Liver (tissue), 9 donors: Measurements from ENCODE around the gene HIGD1A. TPM values are rescaled to one million over a fixed set of nuclear protein-coding genes. Genes with fewer than 3 reads are reported as not detected.
"Not testable (repeated sequence)": the region's sequence is repeated elsewhere in the genome, so short reads cannot be mapped to it uniquely, and the experiment has no call there.

Source experiments
- DNase-seq: peaks from one replicate; pipeline ENCODE4 v3.0.0-alpha.2; 2017; ENCODE audit warnings: low spot score
- H3K27ac ChIP-seq, 2 donors: one replicate each; pipeline ENCODE4 v1.7.0; 2013; ENCODE audit warnings: inconsistent platforms in 2 of 2, low read length in 2 of 2, control low read depth in 1 of 2, low read depth in 1 of 2, mild to moderate bottlenecking in 1 of 2
- H3K27me3 ChIP-seq, 4 donors: one replicate each; pipeline versions ENCODE4 v1.6.1 to v1.7.0; 2013; ENCODE audit warnings: low read length in 3 of 4, inconsistent platforms in 1 of 4, mild to moderate bottlenecking in 1 of 4, moderate library complexity in 1 of 4; ENCODE audit not compliant: control insufficient read depth in 4 of 4, insufficient read depth in 4 of 4
- H3K36me3 ChIP-seq, 4 donors: one replicate each; pipeline versions ENCODE4 v1.6.1 to v1.7.0; 2013; ENCODE audit warnings: low read length in 3 of 4, mild to moderate bottlenecking in 3 of 4, low read depth in 1 of 4, moderate library complexity in 1 of 4; ENCODE audit not compliant: control insufficient read depth in 4 of 4, insufficient read depth in 3 of 4
- H3K4me1 ChIP-seq, 4 donors: one replicate each; pipeline versions ENCODE4 v1.6.1 to v1.7.0; 2013; ENCODE audit warnings: low read length in 3 of 4, mild to moderate bottlenecking in 3 of 4, moderate library complexity in 1 of 4; ENCODE audit not compliant: control insufficient read depth in 4 of 4, insufficient read depth in 4 of 4
- H3K4me3 ChIP-seq, 3 donors: one replicate each; pipeline versions ENCODE4 v1.6.1 to v1.7.0; 2013; ENCODE audit warnings: low read length in 3 of 3, control low read depth in 1 of 3, low read depth in 1 of 3, mild to moderate bottlenecking in 1 of 3
- H3K9ac ChIP-seq, 2 donors: one replicate each; pipeline ENCODE4 v1.7.0; 2013; ENCODE audit warnings: low read length in 2 of 2, mild to moderate bottlenecking in 2 of 2, moderate library complexity in 2 of 2, control low read depth in 1 of 2, low read depth in 1 of 2
- H3K9me3 ChIP-seq, 4 donors: one replicate each; pipeline versions ENCODE4 v1.6.1 to v1.7.0; 2013; ENCODE audit warnings: low read length in 3 of 4; ENCODE audit not compliant: control insufficient read depth in 4 of 4
- ATF3 ChIP-seq: IDR thresholded peaks from 2 replicates; pipeline ENCODE4 v1.6.1; 2016; ENCODE audit warnings: antibody characterized with exemption
- CTCF ChIP-seq: fragments of 150-350 bp; IDR thresholded peaks from 2 replicates; pipeline ENCODE4 v1.5.1; 2017; ENCODE audit warnings: improper control_type of control experiment, low read depth, low read length; ENCODE audit not compliant: missing input control
- FOXA1 ChIP-seq: IDR thresholded peaks from 2 replicates; pipeline ENCODE4 v1.6.1; 2016; ENCODE audit warnings: antibody characterized with exemption
- GABPA ChIP-seq, 2 donors: IDR thresholded peaks in 1 of 2; conservative IDR thresholded peaks in 1 of 2; 2 replicates each; pipeline ENCODE4 v1.6.1; 2016; ENCODE audit warnings: antibody characterized with exemption in 2 of 2, mild to moderate bottlenecking in 1 of 2, moderate library complexity in 1 of 2
- HNF4G ChIP-seq: IDR thresholded peaks from 2 replicates; pipeline ENCODE4 v1.6.1; 2016; ENCODE audit warnings: antibody characterized with exemption
- JUND ChIP-seq, 2 donors: IDR thresholded peaks; 2 replicates each; pipeline ENCODE4 v1.6.1; 2016; ENCODE audit warnings: antibody characterized with exemption in 2 of 2
- MAX ChIP-seq: IDR thresholded peaks from 2 replicates; pipeline ENCODE4 v1.6.1; 2016; ENCODE audit warnings: antibody characterized with exemption
- NR2F2 ChIP-seq: IDR thresholded peaks from 2 replicates; pipeline ENCODE4 v1.6.1; 2016; ENCODE audit warnings: antibody characterized with exemption
- REST ChIP-seq: IDR thresholded peaks from 2 replicates; pipeline ENCODE4 v1.6.1; 2016; ENCODE audit warnings: antibody characterized with exemption, mild to moderate bottlenecking
- SP1 ChIP-seq: IDR thresholded peaks from 2 replicates; pipeline ENCODE4 v1.6.1; 2018; ENCODE audit warnings: antibody characterized with exemption, mild to moderate bottlenecking
- TAF1 ChIP-seq: conservative IDR thresholded peaks from 2 replicates; pipeline ENCODE4 v1.6.1; 2016; ENCODE audit warnings: antibody characterized with exemption, mild to moderate bottlenecking
- ZBTB33 ChIP-seq: IDR thresholded peaks from 2 replicates; pipeline ENCODE4 v1.6.1; 2016; ENCODE audit warnings: antibody characterized with exemption
- WGBS: extraction: QIAGEN DNeasy Blood & Tissue Kit; methylation state at CpG from one replicate; pipeline ENCODE4 v1.1.7; 2013; 5-methylcytosine and 5-hydroxymethylcytosine counted together
- polyA plus RNA-seq, 2 donors: library from polyadenylated mRNA; stranded (reverse) in 1 of 2; unstranded in 1 of 2; fragments of 200-250 nt in 1 of 2; fragments of >200 nt in 1 of 2; fragmentation: Nextera tagmentation in 1 of 2; extraction: Ambion mirVana in 1 of 2; gene quantifications; one replicate each; pipeline versions ENCODE4 v1.2.1 to v1.2.3, GENCODE V29; 2013 to 2015
- total RNA-seq, 2 donors: library from RNA; depleted of rRNA; stranded (reverse); fragments of >200 nt; gene quantifications; one replicate each; pipeline ENCODE4 v1.2.3, GENCODE V29; 2014
- donor health status: healthy.
- donor health status: healthy.
- donor health status: healthy.
- donor health status: healthy.
- donor health status: healthy.

HIGD1A gene
- total and polyA plus RNA-seq, 4 donors: 117 to 256 (median 245) TPM

GRCh38 chr3:42814914-42815507 lies 10.7 kb upstream of the HIGD1A start:
- no peak overlapping the region for H3K27ac ChIP-seq

GRCh38 chr3:42814246-42814645 lies 10.0 kb upstream of the HIGD1A start:
- no peak overlapping the region for H3K27ac ChIP-seq

More at GRCh38 chr3:42814914-42815507, 10.7 kb upstream of the HIGD1A start:
- Histone ChIP-seq H3K9me3 (no peaks in the 10 kb centered on the region), H3K9ac (no peak overlapping the region), H3K27me3 (no peaks in the 10 kb centered on the region), H3K36me3 (no peaks in the 10 kb centered on the region), H3K4me3 (no peak overlapping the region), H3K4me1 (peaks cover 1 to 8% (median 4%) of the 10 kb centered on the region in 4 donors)
- WGBS: 34% methylated on average over 2 of the region's 2 CpGs
- TF ChIP-seq SP1 (no peak), MAX (no peak), HNF4G (no peak), FOXA1 (no peak), CTCF (no peak), ATF3 (no peak), TAF1 (no peak), NR2F2 (no peak), JUND (IDR thresholded peaks at IDR 0.05) (no peak), ZBTB33 (no peak), GABPA (IDR thresholded peaks at IDR 0.05 in 1 of 2, conservative IDR thresholded peaks at IDR 0.05 in 1 of 2) (no peak)
- peak; percentile 87 for DNase-seq

GRCh38 chr3:42811118-42811883 lies 7.0 kb upstream of the HIGD1A start:
- not testable (repeated sequence) for H3K36me3 ChIP-seq, DNase-seq, H3K9ac ChIP-seq, H3K27me3 ChIP-seq, H3K9me3 ChIP-seq, H3K4me1 ChIP-seq, H3K27ac ChIP-seq, H3K4me3 ChIP-seq
- WGBS: 69% methylated on average over 15 of the region's 15 CpGs

More at GRCh38 chr3:42814246-42814645, 10.0 kb upstream of the HIGD1A start:
- DNase-seq: no peak
- no peak overlapping the region for H3K4me3 ChIP-seq
- WGBS: 92% methylated on average over 5 of the region's 5 CpGs
- no peaks in the 10 kb centered on the region for H3K36me3 ChIP-seq
- H3K27me3 ChIP-seq: no peaks in the 10 kb centered on the region
- no peak overlapping the region for H3K9ac ChIP-seq
- H3K9me3 ChIP-seq: no peaks in the 10 kb centered on the region
- no peaks in the 10 kb centered on the region for H3K4me1 ChIP-seq
- no peak for TF ChIP-seq REST

- H3K4me1 ChIP-seq, H3K9ac ChIP-seq, H3K9me3 ChIP-seq, H3K27me3 ChIP-seq, H3K27ac ChIP-seq, H3K36me3 ChIP-seq, DNase-seq, H3K4me3 ChIP-seq: not testable (repeated sequence)
- WGBS: 93% methylated on average over 10 of the region's 10 CpGs
Measured at GRCh38 chr3:42810706-42811105, 6.4 kb upstream of the HIGD1A start.
